GM18526 (cell line): Measurements from ENCODE around the gene CCDC34.

Experiments
- POLR2A ChIP-seq: IDR thresholded peaks from 3 replicates; pipeline ENCODE4 v1.6.1; 2011; ENCODE audit not compliant: insufficient read length; ENCODE audit errors: extremely low read depth

The CCDC34 gene

GRCh38 chr11:27315836-27316235 is 47.2 kb downstream of the CCDC34 start:
- TF ChIP-seq POLR2A: no peak

GRCh38 chr11:27313157-27313821 is 49.7 kb downstream of the CCDC34 start:
- no peak for TF ChIP-seq POLR2A

GRCh38 chr11:27312110-27312509 is 50.9 kb downstream of the CCDC34 start:
- TF ChIP-seq POLR2A: no peak

DNA sequence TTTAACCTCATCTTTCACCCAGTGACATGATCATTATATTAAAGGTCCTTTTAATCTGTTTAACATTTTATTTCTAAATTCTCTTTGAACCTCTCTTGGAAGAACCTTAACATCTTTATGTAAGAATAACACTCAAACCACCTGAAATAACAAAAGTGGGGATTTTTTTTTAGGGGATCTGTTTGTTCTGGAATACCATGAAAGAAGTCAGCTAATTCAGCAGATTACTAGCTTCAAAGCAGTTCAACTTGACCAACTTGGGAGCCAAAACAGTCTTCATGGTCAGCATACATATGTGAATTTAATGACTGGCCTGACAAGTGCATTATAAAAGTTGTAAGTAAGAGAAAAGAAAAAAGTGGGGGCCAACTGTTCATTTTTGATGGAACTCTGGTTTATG is 52.3 kb downstream of the CCDC34 start:
- no peak for TF ChIP-seq POLR2A

- TF ChIP-seq POLR2A: no peak
Observed at GRCh38 chr11:27310182-27310581, 52.8 kb downstream of the CCDC34 start.

GRCh38 chr11:27309046-27309445 is 54.0 kb downstream of the CCDC34 start:
- TF ChIP-seq POLR2A: no peak

GRCh38 chr11:27307232-27307631 is 55.8 kb downstream of the CCDC34 start:
- TF ChIP-seq POLR2A: no peak

GRCh38 chr11:27305751-27306150 is 57.3 kb downstream of the CCDC34 start:
- no peak for TF ChIP-seq POLR2A

DNA sequence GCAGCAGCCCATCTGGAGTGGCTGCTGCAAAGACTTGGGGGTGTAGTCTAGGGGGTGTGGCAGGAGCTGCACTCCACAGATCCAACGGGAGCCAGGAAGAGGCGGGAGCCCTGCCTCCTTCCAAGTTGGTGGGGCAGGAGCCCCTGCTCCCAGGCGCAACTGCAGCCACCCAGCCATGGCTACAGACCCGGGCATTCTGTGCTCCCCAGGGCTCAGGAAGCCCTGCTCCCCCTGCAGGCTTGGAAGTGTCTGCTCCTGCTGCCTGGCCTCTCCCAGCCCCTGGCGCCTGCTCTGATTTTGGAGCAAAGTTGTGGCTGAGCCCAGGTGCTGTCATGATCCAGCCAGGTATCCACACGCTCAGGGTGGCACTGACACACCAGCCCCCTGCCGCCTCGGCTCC is 58.5 kb downstream of the CCDC34 start:
- no peak for TF ChIP-seq POLR2A

DNA sequence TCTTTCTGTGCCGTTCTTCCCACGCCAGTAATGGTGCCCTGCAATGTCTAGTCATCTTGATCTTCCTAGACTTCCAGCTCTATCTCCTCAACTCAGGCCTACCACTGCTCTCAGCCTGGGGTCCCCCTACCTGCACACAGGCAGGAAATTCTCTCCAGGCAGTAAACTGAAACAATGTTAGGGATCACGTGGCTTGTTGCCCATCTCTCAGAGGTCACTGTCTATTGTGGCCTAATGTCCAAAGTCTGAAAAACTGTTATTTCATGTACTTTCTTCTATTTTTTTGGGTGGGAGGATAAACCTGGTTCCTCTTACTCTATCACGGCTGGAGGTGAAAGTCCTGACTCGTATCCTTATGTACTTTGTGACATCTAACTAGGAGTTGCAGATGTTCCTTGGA is 59.1 kb downstream of the CCDC34 start:
- TF ChIP-seq POLR2A: no peak

DNA sequence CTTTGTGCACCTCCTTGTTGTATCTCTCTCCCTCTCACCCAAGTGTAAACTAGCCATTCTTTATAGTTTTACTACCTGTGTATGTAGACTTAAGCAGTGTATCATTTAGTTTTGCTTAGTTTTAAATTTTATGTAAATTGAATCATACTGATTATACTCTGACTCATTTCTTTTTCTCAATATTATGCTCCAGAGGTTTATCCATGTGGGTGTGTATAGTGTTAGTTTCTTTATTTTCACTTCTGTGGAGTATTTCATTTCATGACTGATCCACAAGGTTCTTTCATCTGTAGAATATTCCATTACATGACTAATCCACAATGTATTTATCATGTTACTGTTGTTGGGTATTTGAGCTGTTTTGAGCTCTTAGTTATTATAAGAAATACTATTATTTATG is 62.0 kb downstream of the CCDC34 start:
- TF ChIP-seq POLR2A: no peak

- TF ChIP-seq POLR2A: no peak
Observed at GRCh38 chr11:27297616-27298015, 65.4 kb downstream of the CCDC34 start.

DNA sequence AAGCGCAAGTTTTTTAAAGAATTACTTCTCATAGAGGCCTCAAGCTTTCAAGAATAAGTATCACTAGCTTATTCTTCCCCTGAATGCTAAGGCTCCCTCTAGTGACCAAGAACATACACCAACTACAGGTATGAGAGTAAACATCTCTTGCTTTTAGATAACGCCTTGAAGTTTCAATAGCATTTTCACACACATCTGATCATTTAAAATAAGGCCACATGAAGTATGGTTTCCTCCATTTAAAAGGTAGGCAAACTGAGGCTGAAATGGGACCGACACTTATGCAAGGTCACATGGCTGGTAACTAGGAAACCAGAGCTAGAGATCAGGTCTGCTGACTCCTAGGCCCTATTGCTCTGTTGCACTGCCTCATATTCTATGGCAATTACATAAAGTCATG is 66.5 kb downstream of the CCDC34 start:
- no peak for TF ChIP-seq POLR2A

- TF ChIP-seq POLR2A: no peak
Observed at GRCh38 chr11:27295928-27296327, 67.1 kb downstream of the CCDC34 start.

DNA sequence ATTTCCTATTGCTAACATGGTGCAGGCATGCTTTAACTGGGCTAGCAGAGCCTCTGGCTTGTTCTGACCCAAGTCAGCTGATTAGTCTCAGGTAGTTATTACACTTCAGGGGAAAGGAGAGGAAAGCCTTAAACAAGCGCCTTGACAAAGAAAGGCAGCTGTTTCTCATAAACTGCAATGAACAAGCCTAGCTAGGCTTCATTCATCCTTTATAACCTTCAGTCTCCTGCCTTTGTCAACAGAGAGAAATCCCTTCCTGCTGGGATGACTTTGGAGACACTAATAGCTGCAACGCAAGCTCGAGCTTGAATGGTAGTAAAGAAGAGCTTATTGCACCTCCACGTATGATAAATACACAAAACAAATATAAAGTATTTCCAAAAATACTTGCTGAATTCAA is 68.4 kb downstream of the CCDC34 start:
- no peak for TF ChIP-seq POLR2A

DNA sequence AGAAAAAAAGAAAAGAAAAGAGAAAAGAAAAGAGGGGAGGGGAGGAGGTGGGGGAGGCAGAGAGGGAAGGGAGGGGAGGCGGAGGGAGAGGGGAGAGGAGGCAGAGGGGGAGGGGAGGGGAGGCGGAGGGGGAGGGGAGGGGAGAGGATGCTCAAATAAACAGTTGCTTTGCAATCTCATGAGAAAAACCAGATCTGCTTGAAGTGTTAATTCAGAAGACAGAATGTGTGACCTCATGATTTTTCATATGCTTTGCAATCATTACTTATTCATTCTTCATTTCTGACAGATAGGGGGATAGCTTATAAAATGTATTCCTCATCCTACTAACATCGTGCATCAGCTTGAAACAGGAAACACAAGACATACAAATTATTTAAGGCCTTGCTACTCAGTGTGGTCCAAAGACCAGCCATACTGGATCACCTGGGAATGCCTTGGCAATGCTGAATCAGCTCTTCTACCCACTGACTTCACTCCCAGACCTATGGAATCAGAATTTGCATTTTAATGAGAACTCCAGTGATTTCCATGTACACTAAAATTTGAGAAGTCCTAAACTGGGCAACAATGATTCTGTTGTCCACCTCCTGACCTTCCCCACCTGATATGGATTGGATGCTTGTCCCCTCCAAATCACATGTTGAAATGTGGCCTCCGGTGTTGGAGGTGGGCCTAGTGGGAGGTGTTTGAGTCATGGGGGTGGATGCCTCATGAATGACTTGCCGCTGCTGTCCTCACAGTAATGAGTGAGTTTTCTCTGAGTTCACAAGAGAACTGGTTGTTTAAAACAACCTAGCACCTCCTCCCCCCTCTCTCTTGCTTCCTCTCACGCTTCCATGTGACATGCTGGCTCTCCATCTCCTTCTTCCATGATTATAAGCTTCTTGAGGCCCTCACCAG is 69.2 kb downstream of the CCDC34 start:
- TF ChIP-seq POLR2A: no peak
